Stimulated activated CD4-positive, alpha-beta T cell treated with anti-CD3 and anti-CD28 coated beads, Interleukin-2, amount 100 ng/mL, for 24 hours (primary cell): ENCODE results near the gene TRPM8.

ENCODE experiments used
- DNase-seq, 2 donors: peaks; one replicate each; pipeline ENCODE4 v3.0.0-alpha.2; 2020

TRPM8 gene

DNA sequence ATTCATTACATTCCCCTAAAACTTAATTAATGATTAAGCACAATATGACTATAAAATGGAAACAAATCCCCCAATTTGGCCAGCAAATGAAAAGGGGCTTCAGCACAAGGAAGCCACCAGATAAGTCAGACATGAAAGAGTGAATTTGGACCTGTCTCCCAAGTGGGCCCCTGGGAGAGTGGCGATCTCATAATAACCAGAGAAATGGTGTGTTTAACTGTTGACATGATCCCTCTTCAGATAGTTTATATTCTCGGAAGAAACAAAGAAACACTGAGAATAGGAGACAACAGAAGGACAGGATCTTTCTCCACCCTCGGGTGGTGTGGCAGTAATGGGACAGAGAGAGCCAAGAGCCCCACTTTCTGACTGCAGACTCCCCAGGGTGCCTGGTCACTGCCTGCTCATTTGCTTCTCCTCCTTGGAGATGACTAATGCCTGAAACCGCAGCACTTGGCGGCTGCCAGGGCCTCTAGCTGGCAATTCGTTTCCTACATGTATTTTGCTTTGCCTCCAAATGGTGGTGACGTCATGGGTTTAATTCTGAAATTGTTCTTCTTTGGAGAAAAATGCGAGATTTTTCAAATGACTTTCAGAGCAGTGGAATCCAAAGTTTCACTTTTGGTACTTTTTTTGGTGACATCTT lies 86.9 kb downstream of the TRPM8 start:
- peak in 1 of 2 donors; percentile 36 for DNase-seq

DNA sequence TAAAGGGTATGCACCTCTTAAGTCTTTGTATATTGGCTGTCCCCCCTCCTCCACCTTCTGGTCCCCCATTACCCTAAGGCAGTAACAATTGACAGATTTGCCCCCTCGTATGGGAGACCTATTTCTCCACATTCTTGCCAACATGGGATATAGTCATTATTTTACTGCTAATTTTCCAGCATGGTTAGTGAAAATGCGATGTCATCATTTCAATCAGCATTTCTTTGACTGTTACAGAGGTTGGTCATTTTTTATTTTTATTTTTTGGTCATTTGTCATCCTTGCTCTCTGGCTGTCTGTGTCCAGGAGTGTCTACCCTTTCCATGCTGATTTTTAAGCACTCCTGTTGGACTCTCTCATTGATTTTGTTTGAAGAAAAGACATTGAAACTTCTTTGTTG lies 88.0 kb downstream of the TRPM8 start:
- no peak for DNase-seq

DNA sequence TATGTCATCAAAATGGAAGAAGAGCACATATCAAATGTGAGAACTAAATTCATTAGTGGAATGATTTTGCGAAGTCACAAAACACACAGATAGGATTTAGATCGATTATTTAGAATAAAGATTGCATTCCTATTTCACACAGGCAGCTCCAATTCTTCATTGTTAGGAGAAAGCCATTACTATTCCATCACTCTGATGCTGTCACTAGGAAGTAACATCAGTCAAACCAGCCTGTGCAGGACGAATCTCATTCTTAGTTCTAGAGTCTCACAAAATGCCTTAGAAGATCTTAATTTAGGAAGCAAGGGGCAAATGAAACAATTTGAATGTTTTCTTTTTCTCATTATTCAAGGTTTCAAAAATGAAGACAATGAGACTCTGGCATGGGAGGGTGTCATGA lies 89.3 kb downstream of the TRPM8 start:
- DNase-seq = no peak

DNA sequence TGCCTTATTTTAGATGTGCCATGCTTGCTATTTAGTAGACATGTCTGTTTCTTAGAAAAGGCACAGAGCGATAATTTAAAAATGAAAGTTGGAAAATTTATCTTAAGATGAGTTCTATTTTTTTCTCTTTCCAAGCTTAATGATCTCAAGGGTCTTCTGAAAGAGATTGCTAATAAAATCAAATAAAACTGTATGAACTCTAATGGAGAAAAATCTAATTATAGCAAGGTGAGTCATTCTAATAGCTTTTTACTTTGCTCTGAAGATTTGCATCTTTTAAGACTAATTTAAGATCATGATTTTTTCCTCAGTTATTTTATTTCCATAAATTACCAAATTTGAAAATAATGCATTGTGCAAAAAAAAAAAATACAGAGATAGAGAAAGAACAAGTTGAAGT lies 97.3 kb downstream of the TRPM8 start:
- no peak for DNase-seq

DNA sequence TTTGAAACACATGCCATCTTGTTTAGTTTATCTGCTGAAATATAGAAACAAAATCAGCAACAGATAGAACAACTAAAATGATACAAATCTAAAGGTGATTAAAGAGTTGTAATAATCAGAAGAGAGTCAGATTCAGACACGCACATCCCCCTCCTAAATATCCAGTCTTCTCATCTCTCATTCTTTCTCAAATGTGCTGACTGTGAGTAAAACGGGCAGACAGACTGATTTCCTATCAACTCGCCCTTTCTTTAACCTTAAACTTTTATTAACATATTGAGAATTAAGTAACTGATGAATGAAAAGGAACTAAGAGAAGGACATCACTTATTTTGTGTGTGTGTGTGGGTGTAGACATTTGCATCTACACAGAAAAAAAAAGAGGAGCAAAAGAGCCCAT lies 98.7 kb downstream of the TRPM8 start:
- DNase-seq = no peak

DNA sequence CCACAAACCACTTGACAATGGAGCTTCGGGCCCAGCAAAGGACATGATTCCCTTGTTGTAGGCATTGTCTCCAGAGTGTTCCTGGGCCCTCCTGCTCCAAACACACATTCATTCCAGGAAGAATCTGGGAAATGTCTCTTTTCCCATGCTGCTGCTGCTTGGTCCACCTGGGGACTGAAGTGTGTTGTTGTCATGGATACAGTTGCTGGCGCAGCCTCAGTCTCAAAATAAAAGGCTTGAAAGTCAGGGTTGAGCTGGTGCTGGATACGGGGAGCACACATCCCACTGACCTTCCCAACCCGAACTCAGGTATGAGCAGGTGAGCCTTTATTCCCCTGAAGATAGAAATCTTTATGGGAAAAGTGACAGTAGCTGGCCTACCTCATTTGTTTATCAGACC lies 102.7 kb downstream of the TRPM8 start:
- no peak for DNase-seq

DNA sequence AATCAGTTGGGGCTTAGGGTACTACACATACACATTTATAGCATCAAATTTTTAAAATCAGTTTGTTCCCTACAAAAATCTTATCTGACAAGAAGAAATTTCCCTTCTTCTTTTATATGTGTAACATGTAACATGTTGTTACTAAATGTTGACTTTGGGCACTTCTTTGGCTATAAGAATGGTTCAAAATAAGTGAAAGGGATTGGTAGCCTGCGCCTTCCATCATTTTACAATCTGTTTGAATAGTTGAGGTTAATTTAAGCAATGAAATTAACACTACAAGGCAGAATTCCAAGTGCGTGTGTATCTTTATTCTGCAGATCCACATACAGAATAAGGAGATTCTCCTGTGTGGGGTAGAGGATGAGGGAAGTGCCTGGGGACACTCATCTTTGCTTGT lies 103.2 kb downstream of the TRPM8 start:
- no peak for DNase-seq

DNA sequence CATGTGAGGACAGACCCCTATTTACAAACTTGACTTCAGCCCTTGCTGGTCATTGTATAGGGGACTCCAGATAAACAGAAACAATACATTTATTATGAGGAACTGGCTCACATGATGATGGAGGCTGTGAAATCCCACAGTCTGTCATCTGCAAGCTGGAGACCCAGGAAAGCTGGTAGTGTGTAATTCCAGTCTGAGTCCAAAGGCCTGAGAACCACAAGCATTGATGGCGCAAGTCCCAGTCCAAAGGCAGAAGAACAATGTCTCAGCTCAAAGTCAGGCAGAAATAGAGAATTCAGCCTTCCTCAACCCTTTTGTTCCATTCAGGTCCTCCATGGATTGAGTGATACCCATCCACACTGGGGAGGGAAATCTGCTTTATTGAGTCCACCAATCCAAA lies 105.3 kb downstream of the TRPM8 start:
- DNase-seq = no peak

DNA sequence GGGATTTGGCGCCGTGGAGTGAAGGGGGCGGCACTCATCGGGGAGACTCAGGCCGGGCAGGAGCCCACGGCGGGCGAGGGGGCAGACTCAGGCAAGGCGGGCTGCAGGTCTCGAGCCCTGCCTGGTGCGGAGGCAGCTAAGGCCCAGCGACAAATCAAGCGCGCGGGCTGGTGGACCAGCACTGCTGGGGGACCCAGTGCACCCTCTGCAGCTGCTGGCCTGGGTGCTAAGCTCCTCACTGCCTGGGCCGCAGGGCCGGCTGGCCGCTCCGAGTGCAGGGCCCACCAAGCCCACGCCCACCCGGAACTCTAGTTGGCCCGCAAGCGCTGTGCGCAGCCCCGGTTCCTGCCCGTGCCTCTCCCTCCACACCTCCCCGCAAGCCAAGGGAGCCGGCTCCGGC lies 107.1 kb downstream of the TRPM8 start:
- no peak for DNase-seq

DNA sequence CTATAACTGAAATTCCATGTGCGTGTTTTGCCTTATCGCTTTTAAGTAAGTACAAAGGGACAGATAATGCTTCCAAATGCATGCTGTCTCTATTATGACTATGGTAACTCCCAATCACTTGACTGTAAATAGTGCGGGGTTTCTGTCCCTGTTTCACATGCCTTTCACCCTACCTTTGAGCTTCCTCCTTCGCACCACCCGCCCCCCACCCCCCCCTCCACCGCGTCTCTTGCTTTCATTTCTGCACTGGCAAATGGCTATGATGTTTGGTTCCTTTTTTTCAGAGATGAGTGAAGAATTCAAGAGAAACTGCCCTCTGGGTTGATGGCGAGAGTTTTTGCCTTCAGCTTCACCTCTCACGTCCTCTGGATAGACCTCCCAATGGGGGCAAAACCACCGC lies 108.3 kb downstream of the TRPM8 start:
- no peak for DNase-seq

DNA sequence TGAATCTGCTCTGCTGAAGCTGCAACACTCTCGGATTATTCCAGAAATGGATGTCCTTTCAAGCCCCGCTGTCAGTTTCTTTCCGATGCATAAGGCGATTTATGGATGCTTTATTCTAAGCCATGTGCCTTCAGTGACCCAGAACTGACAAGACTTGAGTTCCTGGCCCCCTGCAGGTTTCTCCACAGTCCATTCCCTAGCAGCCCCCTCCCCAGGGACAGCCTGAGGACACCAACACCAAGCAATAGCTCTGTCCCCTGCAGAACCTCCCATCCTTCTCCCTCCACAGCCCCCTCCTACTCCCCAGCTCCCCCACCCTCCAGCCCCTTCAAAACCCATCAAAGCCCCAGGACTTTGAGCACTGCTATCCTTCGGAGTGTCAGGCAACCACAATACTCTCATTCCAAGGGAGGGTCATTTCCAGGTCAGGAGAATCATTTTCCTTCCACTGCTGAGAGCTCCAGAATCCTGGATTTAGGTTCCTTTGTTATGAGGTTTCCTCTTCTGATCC lies 108.8 kb downstream of the TRPM8 start:
- DNase-seq = no peak

DNA sequence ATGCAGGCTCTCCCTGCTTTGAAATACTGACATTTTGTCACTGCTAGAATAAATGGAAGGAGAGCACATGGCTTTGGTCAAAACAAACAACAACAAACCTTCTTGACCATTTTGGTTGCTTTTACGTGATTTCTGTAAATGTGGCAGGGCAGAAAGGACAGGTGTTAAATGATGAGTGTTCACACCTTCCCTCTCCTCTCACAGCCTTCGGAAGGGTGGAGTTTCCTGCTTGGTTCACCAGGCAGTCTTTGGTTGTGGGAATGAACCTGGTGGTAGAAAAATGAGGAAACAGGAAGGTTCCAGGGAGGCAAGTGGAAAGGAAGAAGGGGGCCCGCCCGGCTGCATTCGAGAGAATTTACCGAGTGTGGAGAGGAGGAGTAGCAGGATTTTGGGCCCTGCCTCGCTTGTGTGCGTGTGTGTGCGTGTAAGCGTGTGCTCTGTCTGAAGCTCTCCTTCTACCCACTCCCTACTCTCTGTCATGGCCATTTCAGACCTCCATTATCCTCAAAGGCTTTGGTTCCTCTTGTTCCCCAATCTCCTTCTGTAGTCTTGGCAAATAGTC lies 109.6 kb downstream of the TRPM8 start:
- DNase-seq = no peak

DNA sequence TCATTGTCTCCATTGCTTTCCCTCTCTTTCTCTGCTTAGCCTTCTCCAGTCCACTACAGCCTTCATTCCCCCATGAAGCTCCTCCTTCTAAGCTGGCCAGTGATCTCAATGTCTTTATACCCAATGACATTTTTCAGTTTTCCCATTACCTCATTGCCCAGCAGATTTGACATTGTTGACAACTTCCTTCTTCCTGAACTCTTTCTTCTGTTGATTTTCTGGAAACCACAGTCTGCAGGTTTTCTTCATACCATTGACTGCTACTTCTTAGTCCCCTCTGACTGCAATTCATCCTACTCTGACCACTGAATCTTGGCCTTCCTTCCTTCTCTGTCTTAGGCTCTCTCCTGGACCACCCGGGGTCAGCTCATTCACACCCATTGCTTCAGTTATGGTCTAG lies 110.5 kb downstream of the TRPM8 start:
- no peak for DNase-seq

DNA sequence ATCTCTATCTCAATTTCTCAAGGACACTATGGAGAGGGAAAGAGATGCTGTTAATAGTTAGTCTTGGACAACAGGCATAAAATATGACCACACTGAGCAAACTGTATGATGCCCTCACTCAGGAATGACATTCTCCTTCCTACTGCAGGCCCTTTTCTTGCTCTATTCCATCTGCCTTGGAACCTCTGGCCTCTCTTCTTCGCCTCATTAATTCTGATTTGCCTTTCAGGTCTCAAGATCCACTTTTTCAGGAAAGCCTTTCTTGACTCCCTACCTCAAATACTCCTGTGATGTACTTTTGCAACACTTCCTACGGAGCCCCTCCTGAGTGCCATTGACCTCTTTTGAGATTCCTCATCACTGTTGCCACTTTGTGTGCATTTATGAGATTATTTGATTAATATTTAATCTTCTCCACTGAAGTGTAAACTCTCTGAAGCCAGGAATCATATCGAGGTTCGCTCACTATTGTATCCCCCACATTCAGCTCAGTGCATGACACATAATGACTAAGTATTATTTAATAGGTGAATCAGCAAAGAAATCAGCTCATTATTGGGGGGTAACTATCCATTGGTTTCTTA lies 112.1 kb downstream of the TRPM8 start:
- DNase-seq = no peak

DNA sequence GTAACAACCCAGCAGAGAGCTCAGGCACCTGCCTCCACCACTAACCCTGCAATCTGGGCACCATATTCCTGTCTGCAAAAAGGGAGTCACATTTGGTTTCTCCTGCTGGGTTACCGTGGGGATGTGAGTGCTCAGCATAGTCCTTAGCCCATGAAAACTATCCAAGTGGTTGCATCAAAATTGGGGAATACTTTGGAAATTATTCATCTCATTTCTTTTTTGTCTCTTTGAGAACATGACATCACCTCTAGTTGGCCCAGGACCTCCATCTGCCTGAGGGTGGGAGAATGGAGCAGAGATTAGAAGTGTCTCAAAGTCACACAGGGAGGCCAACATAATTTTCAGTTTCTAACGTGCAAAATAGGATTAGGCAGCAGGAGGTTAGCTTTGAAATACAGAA lies 114.0 kb downstream of the TRPM8 start:
- DNase-seq = no peak

DNA sequence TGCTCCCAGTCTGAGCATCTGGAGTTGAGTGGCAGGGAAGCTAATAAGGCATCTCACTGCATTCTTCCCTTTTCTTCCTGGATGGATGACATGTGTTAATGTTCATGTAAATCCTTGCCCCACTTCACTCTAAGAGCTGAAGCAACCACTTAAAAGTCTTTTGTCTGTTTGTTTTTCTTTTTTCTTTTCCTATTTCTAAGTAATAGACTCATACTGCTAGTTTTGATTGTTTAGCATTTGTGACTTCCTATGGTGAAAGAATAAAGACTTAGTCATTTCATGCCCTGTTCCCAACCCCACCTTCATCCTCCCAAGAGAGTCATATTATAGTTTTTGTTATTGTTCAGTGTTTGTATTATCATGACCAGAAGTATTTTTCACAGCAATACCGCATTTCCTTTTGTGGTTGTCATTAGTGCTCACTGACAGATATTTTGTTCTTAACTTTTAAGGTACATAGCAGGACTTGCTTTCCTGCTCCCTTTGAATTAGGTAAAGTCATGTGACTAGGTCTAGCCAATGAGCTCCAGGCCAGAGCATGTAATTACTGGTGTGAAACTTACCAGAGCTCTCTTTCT lies 115.2 kb downstream of the TRPM8 start:
- DNase-seq = no peak

DNA sequence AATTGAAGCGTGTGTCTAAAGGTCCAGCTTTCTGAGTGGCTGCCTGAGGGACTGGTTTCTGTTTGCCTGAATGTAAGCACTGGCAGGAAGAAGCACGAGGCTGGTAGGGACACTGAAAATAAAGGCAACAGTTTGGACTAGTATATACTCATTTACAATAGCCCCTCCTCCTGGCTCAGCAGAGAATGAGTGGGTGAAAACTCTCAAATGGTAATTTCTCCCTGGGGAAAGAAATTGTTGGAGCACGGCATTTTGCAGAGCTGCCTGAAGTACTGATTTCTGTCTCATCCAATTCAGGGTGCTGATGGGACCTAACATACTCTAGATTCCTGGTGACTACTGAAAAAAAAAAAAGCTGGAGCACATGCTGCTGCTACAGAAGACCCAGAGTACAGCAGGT lies 116.0 kb downstream of the TRPM8 start:
- DNase-seq = no peak

DNA sequence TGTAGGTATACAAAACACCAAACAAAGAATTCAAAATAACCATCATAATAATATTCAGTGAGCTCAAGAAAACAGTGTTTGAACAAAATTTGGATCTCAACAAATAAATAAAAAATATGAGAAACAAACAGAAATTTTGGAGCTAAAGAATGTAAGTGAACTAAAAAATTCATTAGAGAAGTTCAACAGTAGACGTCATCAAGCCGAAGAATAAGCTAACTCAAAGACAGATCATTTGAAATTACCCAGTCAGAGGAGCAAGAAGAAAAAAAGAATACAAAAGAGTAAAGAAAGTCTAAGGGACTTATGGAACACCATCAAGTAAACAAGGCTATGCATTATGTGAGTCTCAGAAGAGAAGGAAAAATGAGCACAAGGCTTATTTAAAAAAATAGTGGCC lies 116.7 kb downstream of the TRPM8 start:
- DNase-seq = no peak

DNA sequence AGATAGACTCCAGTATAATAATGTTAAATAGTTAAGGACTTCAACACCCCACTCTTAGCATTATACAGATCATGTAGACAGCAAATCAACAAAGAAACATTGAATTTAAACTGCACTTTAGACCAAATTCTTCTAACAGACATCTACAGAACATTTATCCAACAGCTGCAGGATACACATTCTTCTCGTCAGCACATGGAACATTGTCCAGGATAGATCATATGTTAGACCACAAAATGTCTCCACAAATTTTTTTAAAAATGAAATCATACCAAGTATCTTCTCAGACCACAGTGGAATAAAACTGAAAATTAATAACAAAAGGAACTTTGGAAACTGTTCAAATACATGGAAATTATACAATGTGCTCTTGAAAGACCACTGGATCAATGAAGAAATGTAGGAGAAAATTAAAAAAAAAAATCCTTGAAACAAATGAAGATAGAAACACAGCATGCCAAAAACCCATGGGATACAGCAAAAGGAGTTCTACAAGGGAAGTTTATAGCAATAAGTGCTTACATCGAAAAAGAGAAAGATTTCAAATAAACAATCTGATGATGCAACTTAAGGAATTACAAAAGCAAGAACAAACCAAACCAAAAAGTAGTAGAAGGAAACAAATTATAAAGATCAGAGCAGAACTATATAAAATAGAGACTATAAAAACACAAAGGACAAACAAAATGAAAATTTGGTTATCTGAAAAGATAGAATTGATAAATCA lies 121.1 kb downstream of the TRPM8 start:
- DNase-seq = no peak

DNA sequence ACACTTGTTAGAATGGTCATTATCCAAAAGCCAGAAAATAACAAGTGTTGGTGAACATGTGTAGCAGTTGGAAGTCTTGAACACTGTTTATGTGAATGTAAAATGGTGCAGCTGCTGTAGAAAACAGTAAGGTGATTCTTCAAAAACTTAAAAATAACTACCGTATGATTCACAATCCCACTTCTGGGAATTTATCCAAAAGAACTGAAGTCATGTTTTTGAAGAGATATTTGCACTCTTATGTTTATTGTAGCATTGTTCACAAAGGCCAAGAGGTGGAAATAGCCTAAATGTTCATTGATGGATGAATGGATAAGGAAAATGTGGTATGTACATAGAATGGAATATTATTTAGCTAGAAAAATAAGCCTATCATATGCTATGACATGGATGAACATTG lies 127.0 kb downstream of the TRPM8 start:
- DNase-seq = no peak

DNA sequence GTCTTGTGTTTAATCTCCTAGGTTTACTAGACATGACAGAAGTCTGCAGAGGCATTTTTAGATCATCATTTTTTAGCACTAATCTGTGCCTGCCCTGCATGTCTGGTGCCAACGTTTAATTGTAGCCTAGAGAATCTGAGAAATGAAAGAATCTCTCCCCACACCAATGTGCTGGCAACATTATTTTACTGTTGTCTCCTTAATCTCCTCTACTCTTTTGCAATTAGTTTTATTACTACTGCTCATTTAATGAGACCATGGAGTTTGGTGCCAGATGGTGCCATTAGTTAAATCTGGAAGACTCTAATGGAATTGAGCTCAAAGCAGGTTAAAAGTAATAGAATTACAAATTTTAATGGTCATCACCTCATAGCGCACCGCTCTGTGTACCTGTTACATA lies 129.3 kb downstream of the TRPM8 start:
- no peak for DNase-seq

DNA sequence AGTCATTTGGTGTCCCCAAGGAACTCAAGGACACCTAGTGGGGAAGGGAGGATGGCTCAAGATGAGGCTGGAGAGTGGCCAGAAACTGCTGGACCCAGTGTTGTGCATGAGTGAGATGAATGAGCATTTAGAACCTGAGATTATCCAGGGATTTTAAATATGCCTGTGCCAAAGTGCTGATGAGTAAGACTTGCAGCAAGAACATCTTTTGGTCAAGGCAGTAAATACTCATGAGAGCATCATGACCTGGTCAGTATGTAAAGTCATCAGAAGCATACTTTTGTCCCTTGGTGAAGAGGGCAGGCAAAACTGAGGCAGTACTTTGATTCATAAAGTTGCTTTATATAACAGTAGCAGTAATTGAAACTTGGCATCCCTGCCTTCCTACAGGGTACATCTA lies 130.2 kb downstream of the TRPM8 start:
- no peak for DNase-seq

DNA sequence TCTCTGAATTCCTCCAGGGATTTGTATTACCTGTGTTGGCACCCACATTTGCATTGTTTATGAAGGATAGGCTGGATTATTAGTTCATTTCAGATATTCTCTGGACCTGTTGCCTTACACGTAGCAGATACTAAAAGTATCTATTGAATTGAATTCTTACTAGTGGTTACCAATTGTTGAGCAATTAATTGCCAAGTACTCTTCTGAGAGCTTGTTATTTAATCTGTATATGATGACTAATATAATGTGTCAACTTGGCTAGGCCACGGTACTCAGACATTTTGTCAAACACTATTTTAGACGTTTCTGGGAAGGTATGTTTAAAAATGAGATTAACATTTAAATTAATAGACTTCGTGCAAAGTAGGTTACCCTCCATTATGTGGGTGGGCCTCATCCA lies 130.9 kb downstream of the TRPM8 start:
- DNase-seq = no peak
